Cerebellar cortex (tissue), 1 donor: Measurements from ENCODE around the gene FAM13C.
"Not testable (repeated sequence)": the region's sequence is repeated elsewhere in the genome, so short reads cannot be mapped to it uniquely, and the experiment has no call there.

Source experiments
- DNase-seq: peaks from one replicate; pipeline ENCODE4 v3.0.0-alpha.2; 2015; ENCODE audit warnings: low spot score

Gene FAM13C

GRCh38 chr10:59234816-59235429 is 127.4 kb downstream of the FAM13C start:
- DNase-seq = peak; percentile 30

- no peak for DNase-seq
These were observed 128.2 kb downstream of the FAM13C start for GRCh38 chr10:59234194-59234593.

- no peak for DNase-seq
These were observed 132.9 kb downstream of the FAM13C start for GRCh38 chr10:59229441-59229840.

GRCh38 chr10:59227136-59227673 is 135.1 kb downstream of the FAM13C start:
- no peak for DNase-seq

GRCh38 chr10:59225211-59225610 is 137.1 kb downstream of the FAM13C start:
- no peak for DNase-seq

GRCh38 chr10:59223597-59223996 is 138.8 kb downstream of the FAM13C start:
- not testable (repeated sequence) for DNase-seq

GRCh38 chr10:59222788-59223187 is 139.6 kb downstream of the FAM13C start:
- DNase-seq = no peak

GRCh38 chr10:59216178-59216869 is 146.0 kb downstream of the FAM13C start:
- DNase-seq = no peak

GRCh38 chr10:59214160-59214559 is 148.2 kb downstream of the FAM13C start:
- no peak for DNase-seq

GRCh38 chr10:59212301-59212798 is 150.0 kb downstream of the FAM13C start:
- no peak for DNase-seq

- no peak for DNase-seq
These were observed 156.1 kb downstream of the FAM13C start for GRCh38 chr10:59206204-59206720.
